Measurements from ENCODE around the gene PDE1C.

GRCh38 chr7:31903962-31904361, 166.2 kb downstream of the PDE1C start:
- TF ChIP-seq POLR2AphosphoS5 (IDR thresholded peaks at IDR 0.05) (no peak), CTCF (IDR thresholded peaks at IDR 0.05) (no peak)

Data from stomach (tissue), 4 donors.